Measurements from ENCODE around the gene DOK6. TPM values are rescaled to one million over a fixed set of nuclear protein-coding genes. Genes with fewer than 3 reads are reported as not detected.

Gene DOK6
- total and polyA plus RNA-seq, 9 of the 15 experiments (the other 6 are each of a cell fraction or from before 2014, with no cell fraction given) = not detected

DNA sequence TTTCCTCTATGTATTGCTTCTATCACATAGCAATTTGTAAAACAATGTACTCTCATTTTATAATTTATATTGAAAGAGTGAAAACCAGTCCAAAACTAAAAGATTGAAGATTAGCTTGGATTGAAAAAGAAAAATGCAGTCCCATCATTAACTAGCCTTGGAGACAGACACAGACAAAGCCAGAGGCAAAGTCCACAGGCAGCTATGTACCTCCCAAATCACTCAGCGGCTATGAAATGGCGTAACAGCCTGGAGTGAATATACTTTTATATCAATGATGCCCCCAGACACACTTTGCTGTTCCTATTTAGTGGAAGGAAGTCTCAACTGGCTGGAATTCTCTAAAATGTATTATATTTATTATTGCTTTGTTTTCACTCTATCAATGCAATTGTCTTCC, 33.6 kb upstream of the DOK6 start:
- FAIRE-seq = no peak
- WGBS (ENCODE audit: insufficient coverage, low coverage, missing lambda C conversion rate) = 11% methylated on average over 2 of the region's 2 CpGs
- TF ChIP-seq TAF15 (IDR thresholded peaks at IDR 0.05; ENCODE audit: low read depth, low read length) (no peak), NFATC3 (IDR thresholded peaks at IDR 0.05) (no peak), RBM34 (IDR thresholded peaks at IDR 0.05; ENCODE audit: borderline replicate concordance, insufficient read depth, low read length) (no peak), LCOR (CRISPR knock-in tag; IDR thresholded peaks at IDR 0.05) (no peak), ZNF12 (CRISPR knock-in tag; IDR thresholded peaks at IDR 0.05) (no peak), SMARCA4 (IDR thresholded peaks at IDR 0.05) (no peak), RHOXF2B (CRISPR knock-in tag; conservative IDR thresholded peaks at IDR 0.05) (no peak), ZNF384 (IDR thresholded peaks at IDR 0.05; ENCODE audit: low read depth, low read length) (no peak), HLTF (IDR thresholded peaks at IDR 0.05) (no peak), ZNF140 (CRISPR knock-in tag; IDR thresholded peaks at IDR 0.05) (no peak), E2F1 (CRISPR knock-in tag; IDR thresholded peaks at IDR 0.05) (no peak), SREBF1 (IDR thresholded peaks at IDR 0.05; ENCODE audit: borderline replicate concordance, low read depth, low read length) (no peak), DDX20 (tag; IDR thresholded peaks at IDR 0.05; ENCODE audit: low read depth) (no peak), PATZ1 (CRISPR knock-in tag; IDR thresholded peaks at IDR 0.05; ENCODE audit: borderline replicate concordance) (no peak)
- TF ChIP-seq, protein P1, sequence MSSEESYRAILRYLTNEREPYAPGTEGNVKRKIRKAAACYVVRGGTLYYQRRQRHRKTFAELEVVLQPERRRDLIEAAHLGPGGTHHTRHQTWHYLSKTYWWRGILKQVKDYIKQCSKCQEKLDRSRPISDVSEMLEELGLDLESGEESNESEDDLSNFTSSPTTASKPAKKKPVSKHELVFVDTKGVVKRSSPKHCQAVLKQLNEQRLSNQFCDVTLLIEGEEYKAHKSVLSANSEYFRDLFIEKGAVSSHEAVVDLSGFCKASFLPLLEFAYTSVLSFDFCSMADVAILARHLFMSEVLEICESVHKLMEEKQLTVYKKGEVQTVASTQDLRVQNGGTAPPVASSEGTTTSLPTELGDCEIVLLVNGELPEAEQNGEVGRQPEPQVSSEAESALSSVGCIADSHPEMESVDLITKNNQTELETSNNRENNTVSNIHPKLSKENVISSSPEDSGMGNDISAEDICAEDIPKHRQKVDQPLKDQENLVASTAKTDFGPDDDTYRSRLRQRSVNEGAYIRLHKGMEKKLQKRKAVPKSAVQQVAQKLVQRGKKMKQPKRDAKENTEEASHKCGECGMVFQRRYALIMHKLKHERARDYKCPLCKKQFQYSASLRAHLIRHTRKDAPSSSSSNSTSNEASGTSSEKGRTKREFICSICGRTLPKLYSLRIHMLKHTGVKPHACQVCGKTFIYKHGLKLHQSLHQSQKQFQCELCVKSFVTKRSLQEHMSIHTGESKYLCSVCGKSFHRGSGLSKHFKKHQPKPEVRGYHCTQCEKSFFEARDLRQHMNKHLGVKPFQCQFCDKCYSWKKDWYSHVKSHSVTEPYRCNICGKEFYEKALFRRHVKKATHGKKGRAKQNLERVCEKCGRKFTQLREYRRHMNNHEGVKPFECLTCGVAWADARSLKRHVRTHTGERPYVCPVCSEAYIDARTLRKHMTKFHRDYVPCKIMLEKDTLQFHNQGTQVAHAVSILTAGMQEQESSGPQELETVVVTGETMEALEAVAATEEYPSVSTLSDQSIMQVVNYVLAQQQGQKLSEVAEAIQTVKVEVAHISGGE (CRISPR knock-in tag; IDR thresholded peaks at IDR 0.05) = no peak
- TF ChIP-seq, protein P2, sequence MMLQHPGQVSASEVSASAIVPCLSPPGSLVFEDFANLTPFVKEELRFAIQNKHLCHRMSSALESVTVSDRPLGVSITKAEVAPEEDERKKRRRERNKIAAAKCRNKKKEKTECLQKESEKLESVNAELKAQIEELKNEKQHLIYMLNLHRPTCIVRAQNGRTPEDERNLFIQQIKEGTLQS (IDR thresholded peaks at IDR 0.05) = no peak
- TF ChIP-seq, protein P2 (CRISPR knock-in tag; conservative IDR thresholded peaks at IDR 0.05) = no peak

More for the DNA sequence above, 33.6 kb upstream of the DOK6 start:
- BruUV-seq (replicated peaks) = no TSS peak
- no peaks in the 10 kb centered on the region for H3K9me1 ChIP-seq (ENCODE audit: control insufficient read depth, insufficient read depth, low read length)
- no peaks in the 10 kb centered on the region for H3K27me3 ChIP-seq (ENCODE audit: control insufficient read depth in 2 of 2, insufficient read depth in 2 of 2, low read length in 2 of 2)
- intact Hi-C loops (cut with micrococcal nuclease) = no loop called here
- no peak overlapping the region for H3K9ac ChIP-seq (ENCODE audit: insufficient read depth in 1 of 2, low read depth in 2 of 2, low read length in 2 of 2)
- H3K9me3 ChIP-seq (replicated peaks; ENCODE audit: control insufficient read depth, insufficient read depth, low read depth, low read length) = no peaks in the 10 kb centered on the region
- H3K4me3 ChIP-seq = no peak overlapping the region
- CTCF ChIA-PET (ENCODE audit: low intra/inter-chr PET ratio) = no interaction called here
- POLR2A ChIA-PET = no interaction called here
- in situ Hi-C loops (cut with MboI) = no loop called here
- no peak overlapping the region for H2AFZ ChIP-seq (ENCODE audit: low read depth, low read length)
- no peaks in the 10 kb centered on the region for H3K4me1 ChIP-seq (replicated peaks in 1 of 2; ENCODE audit: control insufficient read depth in 2 of 2, insufficient read depth in 2 of 2, low read length in 2 of 2)
- no peak overlapping the region for H3K4me2 ChIP-seq (ENCODE audit: insufficient read depth, low read length)
- DNase-seq (ENCODE audit: extremely low read depth in 1 of 4, low spot score in 3 of 4) (no peak), ATAC-seq (no peak)
- H3K79me2 ChIP-seq (ENCODE audit: control insufficient read depth, insufficient read depth, low read length) = no peaks in the 10 kb centered on the region
- no peaks in the 10 kb centered on the region for H4K20me1 ChIP-seq (replicated peaks; ENCODE audit: control insufficient read depth, insufficient read depth, low read length)
- no peaks in the 10 kb centered on the region for H3K36me3 ChIP-seq (ENCODE audit: control insufficient read depth, insufficient read depth, low read length)
- H3K27ac ChIP-seq (ENCODE audit: extremely low read depth, low read depth, low read length) = no peak overlapping the region
